Measurements from ENCODE around the gene RFC4.
"Not testable (repeated sequence)": the region's sequence is repeated elsewhere in the genome, so short reads cannot be mapped to it uniquely, and the experiment has no call there.

Gene RFC4

DNA sequence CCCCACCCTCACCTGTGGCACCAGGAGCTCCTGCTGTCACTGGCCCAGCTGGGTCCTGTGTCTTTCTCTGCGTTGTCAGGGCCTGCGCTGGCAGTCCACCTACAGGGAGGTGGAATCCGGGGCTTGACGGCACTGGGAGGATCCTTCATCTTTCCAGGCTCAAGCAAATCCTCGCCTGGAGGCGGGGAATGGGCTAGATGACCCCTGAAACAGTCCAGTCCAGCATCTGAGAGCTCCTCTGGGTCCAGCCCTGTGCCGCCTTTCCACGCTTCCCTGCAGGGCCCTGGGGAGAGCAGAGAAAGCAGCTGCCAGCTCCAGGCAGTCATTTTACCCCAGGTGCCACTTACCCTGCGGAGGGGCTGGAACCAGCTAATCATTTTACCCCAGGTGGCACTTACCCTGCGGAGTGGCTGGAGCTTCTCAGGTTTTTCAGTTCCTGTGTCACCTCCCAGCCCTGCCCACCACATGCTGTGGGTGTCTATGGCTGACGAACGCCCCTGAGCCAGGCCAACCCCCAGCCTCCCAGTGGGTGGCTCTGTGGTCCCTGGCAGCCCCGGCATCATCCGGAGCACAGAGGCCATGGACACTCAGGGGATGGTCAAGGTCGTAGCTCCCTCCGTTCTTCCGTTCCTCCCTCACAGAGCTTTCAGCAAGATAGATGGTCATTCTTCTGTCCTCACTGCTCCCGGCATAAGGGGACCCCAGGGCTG lies 18.3 kb upstream of the RFC4 start:
- DNase-seq: no peak

DNA sequence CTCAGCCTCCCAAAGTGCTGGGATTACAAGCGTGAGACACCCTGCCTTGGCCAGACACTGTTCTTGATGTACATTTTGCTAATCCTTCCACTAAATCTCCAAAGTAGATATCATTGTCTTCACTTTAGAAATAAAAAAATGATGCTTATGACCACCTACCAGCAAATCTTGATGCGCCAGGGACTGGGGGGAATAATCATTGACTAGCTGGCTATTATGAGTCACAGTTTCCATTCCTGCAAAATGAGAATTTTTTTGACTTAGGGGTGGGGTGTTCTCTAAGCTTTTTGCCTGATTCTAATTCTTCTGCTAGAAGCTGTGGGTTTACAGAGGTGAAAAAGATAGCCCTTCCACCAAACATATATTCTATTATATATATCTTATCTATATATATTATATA lies 17.1 kb upstream of the RFC4 start:
- peak; percentile 66 for DNase-seq

DNA sequence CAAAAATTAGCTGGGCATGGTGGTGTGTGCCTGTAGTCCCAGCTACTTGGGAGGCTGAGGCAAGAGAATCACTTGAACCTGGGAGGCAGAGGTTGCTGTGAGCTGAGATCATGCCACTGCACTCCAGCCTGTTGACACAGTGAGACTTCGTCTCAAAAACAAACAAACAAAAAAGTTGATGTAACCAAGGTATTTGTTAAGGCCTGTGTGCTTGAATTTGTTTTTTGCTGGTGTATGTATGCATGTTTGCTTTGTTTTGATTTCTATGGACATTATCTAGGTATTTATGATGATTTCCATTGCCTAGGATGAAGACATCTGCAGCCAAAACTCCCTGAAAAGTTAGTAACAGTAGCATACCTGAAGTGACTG lies 16.1 kb upstream of the RFC4 start:
- DNase-seq: not testable (repeated sequence)

DNA sequence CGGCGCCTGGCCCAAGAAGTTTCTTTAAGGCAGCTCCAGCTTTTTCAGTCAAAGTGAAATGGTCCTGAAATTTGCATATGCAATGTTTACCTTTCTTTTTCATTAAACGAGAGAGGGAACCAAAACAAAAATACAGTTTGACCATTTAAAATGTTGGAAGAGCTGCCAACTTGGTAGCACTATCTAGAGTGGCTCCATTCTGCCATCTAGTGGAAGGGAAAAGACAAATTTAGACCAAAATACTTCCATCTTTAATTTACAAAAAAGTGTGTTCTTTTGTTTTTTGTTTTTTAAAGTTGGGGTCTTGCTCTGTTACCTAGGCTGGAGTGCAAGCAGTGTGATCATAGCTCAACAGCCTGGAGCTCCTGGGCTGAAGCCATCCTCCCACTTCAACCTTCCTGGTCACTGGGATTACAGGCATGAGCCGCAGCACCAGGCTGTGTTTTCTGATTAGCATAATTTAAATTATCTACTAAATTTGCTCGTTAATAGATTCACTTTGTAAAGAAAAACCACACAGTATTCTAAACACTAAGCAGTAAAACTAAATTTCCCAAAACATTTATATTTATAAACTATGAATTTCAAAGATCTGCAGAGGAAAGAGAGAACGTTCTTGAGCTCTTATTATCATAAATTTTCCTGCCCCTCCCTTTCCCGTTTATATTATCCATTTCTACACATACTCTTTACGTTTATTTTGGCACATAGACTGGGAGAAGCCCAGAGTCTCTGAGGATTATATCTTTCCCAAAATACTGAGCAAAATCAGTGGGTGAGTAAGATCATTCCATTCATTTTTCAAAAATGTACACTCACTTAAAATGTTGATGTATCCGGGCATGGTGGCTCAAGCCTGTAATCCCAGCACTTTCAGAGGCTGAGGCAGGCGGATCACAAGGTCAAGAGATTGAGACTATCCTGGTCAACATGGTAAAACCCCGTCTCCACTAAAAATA lies 15.4 kb upstream of the RFC4 start:
- peak; percentile 92 for DNase-seq

DNA sequence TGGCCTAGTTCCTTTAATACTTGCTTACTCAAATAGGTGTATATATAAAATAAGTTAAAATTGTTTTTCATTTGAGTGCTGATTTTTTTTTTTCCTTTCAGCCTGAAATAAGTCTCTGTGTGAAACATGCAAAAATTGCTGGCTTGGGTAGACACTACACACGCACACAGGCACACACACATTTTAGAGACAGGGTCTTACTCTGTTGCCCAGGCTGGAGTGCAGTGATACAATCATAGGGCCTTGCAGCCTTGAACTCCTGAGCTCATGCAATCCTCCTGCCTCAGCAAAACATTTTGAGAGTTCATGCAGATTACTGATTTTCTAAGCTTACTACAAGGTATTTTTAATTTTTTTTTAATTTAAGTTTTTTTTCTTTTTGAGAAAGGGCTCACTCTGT lies 12.7 kb upstream of the RFC4 start:
- no peak for DNase-seq

DNA sequence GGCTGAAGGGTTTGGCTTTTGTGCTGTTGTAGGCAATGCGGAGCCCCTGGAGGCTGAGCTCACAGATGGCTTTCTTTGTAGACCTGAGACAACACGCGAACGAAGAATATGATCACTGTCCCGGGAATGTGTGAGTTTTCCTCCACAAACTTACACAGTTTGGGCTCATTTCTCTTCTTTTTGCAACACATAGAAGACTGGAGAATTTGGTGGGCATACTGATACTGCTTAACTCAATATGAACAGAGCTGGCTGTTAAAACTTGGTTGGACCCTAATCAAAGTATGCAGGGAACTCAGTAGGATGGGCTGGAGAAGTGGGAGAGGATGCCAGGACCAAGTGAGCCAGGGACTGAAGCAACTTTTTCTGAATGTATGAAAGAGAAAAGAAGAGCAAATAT lies 12.2 kb upstream of the RFC4 start:
- no peak for DNase-seq

DNA sequence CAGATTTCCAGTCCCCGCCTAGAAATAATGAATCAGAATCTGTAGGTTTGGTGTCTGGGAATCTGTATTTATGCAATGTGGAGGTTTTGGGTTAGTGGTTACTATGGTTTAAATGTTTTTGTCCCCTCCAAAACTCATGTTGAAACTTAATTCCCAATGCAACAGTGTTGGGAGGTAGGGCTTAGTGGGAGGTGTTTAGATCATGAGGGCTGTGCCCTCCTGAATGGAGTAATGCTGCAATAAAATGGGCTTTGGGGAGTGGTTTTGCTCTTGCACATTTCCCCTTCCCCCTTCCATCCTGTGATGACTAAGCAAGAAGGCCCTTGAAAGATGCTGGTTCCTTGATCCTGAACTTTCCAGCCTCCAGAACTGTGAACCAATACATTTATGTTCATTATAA lies 9.2 kb upstream of the RFC4 start:
- peak; percentile 81 for DNase-seq

DNA sequence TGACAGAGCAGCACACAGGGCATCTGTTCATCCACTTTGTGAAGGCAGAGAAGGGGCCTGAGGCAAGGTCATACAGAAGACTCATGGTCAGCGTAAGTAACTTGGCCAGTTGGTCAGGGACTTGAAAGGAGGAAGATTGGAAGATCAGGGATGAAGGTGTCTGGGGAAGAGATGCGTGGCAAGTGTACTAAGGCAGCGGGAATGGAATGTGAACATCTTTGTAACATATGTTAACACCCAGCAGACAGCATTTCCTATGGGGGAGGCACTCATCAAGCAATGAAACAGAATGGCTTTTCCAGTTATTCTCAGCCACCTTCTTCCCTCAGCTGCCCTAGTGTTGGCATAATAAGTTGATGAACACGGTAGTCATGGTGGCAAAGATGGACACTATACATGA lies 7.8 kb upstream of the RFC4 start:
- DNase-seq: no peak

DNA sequence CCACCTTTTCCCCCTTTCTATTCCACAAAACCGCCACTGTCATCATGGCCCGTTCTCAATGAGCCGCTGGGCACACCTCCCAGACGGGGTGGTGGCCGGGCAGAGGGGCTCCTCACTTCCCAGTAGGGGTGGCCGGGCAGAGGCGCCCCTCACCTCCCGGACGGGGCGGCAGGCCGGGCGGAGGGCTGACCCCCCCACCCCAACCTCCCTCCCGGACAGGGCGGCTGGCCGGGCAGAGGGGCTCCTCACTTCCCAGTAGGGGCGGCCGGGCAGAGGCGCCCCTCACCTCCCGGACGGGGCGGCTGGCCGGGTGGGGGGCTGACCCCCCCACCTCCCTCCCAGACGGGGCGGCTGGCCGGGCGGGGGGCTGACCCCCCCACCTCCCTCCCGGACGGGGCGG lies 5.0 kb upstream of the RFC4 start:
- DNase-seq: not testable (repeated sequence)

DNA sequence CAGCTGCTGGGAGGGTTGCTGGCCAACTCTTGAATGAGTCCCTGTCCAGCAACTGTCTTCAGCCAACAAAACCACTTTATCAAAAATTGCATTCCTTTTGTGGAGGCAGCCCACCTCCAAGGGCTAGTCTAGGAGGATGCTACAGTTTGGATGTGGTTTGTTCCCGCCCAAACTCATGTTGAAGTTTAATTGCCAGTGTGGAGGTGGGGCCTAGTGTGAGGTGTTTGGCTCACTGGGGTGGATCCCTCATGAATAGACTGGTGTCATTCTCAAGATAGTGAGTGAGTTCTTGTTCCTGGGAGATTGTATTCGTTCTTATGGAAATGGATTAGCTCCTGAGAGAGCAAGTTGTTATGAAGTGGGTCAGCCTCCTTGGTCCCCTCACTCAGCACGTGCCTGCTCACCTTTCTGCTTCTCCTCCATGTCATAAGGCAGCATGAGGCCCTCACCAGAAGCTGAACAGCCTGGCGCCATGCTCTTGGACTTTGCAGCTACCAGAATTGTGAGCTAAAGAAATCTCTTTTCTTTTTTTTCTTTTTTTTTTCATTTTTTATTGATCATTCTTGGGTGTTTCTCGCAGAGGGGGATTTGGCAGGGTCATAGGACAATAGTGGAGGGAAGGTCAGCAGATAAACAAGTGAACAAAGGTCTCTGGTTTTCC lies 4.2 kb upstream of the RFC4 start:
- no peak for DNase-seq

DNA sequence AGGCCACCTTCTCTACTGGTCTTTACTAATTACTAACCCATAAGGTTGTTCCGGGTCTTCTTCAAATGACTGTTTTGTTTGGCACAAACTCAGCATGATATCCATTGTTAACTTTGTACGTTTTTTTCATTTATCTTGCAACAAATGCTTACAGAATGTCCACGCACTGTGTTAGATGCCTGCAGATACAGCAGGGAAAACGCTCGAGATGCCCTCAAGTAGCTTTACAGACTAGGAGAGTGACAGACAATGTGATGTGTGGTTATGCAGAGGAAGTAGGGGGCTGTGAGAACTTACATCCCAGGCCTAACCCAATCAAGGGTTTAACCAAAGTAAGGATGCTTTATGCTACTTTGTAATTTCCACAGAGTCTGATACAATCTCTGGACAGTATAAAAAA lies 949 bp upstream of the RFC4 start:
- DNase-seq: no peak

DNA sequence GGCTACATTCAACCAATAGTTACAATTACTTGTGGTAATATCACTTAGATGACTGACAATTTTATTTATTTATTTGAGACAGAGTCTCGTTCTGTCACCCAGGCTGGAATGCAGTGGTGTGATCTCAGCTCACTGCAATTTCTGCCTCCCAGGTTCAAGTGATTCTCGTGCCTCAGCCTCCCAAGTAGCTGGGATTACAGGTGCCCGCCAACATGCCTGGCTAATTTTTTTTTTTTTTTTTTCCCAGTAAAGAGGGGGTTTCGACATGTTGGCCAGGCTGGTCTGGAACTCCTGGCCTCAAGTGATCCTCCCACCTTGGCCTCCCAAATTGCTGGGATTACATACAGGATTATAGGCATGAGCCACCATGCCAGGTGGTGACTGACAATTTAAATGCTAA lies 2.8 kb downstream of the RFC4 start:
- not testable (repeated sequence) for DNase-seq

DNA sequence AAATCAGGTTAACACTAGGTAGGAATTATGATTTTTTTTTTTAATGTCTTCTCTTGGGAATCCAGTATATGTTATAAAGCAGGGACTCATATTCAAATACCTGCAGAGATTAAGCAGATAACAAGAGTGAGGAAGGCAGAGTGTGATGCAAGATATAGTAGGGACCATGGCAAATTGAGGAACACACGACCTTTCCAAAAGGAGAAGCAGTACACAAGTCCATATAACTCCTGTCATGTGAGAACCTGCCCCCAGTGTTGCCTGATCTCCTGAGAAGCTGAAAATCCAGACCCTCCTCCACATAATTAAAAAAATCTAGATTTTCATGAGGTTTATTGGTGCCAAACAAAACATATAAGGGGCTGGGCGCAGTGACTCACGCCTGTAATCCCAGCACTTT lies 3.6 kb downstream of the RFC4 start:
- DNase-seq: no peak

DNA sequence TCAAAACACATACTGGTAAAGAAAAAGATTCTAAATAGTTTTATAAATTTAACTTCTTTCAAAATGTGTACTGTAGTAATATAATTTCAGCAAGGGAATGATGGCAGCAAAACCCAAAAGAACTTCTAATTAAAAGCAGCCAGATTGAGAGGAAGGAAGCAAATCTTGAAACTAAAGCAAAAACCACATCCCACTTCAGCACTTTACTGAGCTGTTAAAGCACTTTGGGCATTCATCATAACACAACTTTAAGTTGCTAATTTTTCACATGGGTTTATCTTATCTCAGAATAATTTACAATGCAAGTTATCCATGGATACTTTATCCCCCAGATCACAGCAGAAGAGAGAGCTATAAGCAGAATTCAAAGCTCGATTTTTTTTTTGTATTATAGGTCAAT lies 6.0 kb downstream of the RFC4 start:
- no peak for DNase-seq

DNA sequence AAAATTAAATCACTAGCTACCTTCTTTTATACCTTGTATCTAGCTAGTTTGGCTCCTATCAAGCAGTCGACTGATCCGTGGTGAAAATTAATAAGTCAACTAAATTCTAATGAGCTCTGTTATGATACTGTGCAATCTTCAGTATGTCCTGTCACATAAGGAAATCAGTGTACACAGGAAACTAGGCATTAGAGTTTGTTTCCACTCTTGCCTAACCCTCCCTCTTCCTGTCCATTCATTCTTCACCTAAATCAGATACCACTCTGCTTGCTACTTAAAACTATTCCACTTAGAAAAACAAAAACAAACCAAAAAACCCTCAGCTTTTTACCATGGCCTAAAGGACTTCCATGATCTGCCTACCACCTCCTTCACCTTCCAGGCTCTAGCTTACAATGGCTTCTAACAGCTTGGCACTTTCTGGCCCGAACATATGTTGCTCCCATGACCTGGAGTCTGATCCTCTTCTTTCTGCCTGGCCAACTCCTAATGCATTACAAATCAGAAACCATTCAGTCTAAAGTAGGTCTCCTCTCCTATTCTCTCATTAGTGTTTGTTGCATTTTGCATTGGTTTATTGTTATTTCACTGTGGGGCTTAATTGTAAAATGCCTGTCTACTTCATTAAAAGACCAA lies 7.9 kb downstream of the RFC4 start:
- DNase-seq: no peak

DNA sequence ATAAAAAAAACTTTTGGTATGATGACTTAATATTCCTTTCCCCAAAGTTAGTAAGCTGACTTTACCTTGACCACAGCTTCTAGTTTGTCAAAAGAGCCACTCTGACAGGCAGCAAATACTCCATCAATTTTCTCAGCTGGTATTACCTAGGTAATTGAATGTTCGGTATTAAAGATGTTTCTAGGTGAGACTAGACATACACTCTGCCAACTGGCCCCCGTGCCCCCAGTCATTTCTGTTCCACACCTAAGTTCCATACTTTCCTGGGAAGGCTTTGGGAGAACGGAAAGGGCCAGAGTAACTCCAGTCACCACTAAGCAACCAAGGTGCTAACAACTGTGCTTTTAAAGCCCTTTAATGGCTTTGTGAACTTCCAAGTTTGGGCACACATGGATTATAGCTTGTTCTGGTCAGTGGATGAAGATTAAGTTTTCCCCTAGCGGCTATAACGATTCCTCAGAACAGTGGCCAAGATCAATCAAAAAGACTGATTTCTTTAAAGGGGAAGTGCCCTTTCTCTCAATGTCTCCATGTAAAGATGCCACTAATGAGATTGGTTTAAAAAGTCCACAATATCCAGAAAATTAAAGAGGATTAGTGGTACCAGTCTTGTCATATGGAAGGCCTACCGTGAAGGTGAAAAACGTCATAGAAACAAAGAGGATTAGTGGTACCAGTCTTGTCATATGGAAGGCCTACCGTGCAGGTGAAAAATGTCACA lies 15.9 kb downstream of the RFC4 start:
- DNase-seq: peak; percentile 49

DNA sequence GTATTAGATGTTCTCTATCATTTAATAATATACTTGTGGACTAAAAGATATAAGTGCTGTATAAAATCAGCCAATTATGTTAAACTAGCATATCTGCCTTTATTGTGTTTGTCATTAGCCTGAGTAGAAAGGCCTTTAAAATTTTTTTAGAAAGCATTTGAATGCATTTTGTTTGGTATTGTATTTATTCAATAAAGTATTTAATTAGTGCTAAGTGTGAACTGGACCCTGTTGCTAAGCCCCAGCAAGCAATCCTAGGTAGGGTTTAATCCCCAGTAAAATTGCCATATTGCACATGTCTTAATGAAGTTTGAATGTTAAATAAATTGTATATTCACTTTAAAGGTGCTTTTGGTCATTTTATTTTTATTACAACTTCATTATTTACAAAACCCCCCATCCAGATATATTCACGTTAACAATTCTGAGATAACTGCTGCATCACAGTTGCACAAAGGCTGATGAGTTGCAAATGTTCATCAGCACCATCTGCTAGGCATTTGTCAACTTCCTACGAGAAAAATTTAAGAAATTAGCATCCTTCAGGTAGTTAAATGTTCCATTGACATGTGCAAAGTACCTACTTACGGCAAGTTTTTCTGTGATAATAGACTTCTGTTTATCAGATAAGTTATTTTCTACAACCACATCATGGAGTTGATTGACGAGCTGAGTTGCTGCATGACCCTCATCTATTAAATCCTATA lies 16.6 kb downstream of the RFC4 start:
- DNase-seq: no peak

DNA sequence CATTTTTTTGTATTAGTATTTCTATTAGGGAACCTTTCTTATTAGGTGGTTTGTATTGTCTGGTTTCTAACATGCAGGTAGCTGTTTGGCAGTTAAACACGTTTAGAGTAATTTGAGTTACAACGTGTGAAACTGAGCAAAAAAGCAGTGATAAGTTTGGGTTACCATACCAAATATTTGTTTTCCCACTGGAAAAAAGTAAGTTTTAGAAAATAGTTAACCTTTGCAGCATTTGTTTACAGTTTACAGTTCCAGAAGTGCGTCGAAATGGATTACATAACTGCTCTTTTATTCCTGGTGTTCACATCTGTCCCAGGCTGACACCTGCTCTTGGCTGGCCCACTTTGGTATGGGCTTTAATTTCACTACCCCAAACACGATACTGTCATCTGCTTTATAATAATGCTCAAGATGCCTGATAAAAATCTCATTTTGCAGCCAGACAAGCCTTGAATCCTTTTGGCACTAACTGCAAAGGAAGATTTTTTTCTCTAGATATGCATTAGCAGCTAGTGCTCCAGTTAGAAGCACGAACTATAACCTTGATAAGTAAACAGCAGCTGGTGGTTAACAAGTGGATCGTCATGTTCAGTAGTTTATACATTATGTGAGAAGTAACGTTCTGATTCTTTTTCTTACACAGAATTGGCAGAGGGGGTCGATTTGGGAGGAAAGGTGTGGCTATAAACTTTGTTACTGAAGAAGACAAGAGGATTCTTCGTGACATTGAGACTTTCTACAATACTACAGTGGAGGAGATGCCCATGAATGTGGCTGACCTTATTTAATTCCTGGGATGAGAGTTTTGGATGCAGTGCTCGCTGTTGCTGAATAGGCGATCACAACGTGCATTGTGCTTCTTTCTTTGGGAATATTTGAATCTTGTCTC lies 17.6 kb downstream of the RFC4 start:
- DNase-seq: no peak

DNA sequence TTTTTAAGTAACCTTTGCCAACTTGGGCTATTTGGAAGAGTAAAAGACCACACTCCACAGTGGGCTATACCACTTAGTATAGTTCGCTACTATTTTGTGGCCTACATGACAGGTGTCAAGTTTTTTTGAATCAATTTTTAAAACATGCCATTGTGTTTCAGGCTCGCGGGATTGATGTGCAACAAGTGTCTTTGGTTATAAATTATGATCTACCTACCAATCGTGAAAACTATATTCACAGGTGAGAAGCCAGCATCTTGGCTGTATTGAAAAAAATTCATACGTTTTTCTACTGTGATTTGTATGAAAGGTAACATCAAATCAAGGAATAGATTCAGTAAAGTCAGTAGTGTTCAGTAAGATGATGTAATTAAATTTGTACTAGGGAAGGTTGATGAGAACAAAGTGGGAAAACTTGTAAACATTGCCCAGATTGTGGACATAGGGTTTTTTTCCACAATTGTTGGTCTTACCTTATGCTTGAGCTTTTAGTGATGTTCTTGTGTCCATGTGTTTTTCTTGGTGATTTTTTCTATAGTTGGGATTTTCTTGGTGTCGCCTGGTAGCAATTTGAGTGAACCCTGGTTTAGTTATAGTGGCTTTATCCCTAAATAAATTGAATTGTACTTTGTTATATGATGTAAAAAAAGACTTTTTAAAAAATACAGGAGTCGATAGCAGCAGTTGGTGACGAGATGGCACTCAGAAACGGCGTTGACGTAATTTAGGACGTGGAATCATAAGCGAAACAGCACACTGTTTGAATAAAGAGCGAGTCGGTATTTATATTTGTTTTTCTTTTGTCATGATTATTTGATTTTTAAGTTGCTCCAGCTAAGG lies 18.4 kb downstream of the RFC4 start:
- DNase-seq: no peak

DNA sequence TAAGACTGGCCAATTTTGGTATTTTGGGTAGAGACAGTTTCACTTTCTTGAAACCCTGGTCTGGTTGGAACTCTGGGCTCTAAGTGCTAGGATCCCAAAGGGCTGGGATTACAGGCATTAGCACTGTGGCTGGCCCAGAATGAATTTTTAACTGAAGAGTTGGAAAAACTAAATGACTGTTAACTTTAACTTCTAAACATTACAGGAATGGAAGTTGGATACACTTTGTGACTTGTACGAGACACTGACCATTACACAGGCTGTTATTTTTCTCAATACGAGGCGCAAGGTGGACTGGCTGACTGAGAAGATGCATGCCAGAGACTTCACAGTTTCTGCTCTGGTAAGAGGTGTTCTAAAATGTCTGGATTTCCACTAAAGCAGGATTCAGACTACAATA lies 19.4 kb downstream of the RFC4 start:
- no peak for DNase-seq
